Peyer's patch (tissue), 4 donors: ENCODE results near the gene MXRA8.

Experiments
- POLR2A ChIP-seq, 2 donors: fragments of 450-650 bp; IDR thresholded peaks; one replicate each; pipeline ENCODE4 v1.5.1; 2017; ENCODE audit warnings: antibody characterized with exemption in 2 of 2, mild to moderate bottlenecking in 2 of 2, moderate library complexity in 2 of 2
- TF ChIP-seq, protein P1 (sequence below), 6 experiments: fragments of 450-650 bp in 4 of 6; fragments of 200-600 bp in 2 of 6; sonication (generic) in 1 of 6; IDR thresholded peaks; one replicate each; pipeline ENCODE4 v1.5.1; 2017 to 2019; ENCODE audit warnings: antibody characterized with exemption in 6 of 6, mild to moderate bottlenecking in 3 of 6, moderate library complexity in 1 of 6

DNA sequence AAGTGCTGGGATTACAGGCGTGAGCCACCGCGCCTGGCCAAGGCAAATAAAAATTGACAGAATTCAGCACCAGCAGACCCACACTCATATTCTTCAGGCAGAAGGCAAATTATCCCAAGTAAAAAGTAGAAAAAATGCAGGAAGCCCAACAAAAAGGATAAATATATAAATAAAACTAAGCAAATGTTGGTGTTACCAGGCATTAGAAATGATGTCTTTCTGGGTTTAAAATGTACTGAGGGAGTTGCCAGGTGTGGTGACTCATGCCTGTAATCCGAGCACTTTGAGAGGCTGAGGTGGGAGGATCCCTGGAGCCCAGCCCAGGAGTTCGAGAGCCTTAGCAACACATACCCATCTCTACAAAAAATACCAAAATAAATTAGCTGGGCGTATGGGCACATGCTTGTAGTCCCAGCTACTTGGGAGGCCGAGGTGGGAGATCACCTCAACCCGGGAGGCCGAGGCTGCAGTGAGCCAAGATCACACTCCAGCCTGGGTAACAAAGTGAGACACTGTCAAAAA lies 40.2 kb downstream of the MXRA8 start:
- TF ChIP-seq, protein P1, sequence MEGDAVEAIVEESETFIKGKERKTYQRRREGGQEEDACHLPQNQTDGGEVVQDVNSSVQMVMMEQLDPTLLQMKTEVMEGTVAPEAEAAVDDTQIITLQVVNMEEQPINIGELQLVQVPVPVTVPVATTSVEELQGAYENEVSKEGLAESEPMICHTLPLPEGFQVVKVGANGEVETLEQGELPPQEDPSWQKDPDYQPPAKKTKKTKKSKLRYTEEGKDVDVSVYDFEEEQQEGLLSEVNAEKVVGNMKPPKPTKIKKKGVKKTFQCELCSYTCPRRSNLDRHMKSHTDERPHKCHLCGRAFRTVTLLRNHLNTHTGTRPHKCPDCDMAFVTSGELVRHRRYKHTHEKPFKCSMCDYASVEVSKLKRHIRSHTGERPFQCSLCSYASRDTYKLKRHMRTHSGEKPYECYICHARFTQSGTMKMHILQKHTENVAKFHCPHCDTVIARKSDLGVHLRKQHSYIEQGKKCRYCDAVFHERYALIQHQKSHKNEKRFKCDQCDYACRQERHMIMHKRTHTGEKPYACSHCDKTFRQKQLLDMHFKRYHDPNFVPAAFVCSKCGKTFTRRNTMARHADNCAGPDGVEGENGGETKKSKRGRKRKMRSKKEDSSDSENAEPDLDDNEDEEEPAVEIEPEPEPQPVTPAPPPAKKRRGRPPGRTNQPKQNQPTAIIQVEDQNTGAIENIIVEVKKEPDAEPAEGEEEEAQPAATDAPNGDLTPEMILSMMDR (IDR thresholded peaks at IDR 0.05), result no peak
- no peak for TF ChIP-seq POLR2A (IDR thresholded peaks at IDR 0.05)
